Measurements from ENCODE around the gene CSNK1E.
A peak's percentile ranks its signal among the peaks of the same experiment; 100 is the strongest.
"Not testable (repeated sequence)": the region's sequence is repeated elsewhere in the genome, so short reads cannot be mapped to it uniquely, and the experiment has no call there.

CSNK1E gene

DNA sequence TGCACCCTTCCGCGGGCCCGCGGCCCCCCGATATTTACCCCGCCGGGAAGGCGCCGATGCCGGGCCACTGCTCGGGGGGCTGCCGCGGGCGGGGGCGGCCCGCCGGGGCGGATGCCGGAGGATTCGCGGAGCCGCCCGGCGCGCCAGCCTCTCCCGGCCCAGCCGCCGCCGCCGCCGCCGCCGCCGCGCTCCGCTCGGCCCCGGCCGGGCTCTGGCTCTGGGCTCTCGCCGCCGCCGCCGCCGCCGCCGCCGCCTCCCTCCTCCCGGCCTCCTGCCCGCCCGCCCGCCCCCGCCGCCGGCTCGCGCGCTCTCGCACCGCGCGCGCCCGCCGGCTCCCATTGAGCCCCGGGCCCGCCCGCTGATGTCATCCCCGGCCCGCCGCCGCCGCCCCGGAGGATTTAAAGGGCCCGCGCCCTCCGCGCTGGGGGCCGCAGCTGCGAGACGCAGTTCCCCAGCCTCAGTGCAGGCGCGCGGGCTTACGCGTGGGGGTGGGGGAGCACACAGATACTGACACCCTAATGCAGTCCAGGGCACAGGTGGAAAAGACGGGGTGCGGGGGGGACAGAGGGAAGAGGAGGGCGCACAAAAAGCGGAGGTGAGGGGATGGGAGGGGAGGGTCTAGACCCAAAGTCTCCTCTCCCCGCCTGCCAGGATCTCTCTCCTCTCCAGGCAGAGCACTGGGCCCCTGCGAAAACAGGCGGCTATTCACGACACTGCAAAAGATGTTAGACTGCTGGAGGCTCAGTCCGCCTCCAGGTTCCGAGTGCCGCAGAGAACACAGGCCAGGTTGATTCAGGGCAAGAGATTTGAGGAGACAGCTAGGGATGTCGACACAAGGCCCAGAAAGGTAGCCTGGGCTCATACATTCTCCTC lies at the start of gene CSNK1E:
CSNK1E (minus strand) TSS at position 312 of the 873 bp plus-strand sequence. CDS start 3,276 bp downstream, outside the sequence.
- DNase-seq = peak; percentile 70

DNA sequence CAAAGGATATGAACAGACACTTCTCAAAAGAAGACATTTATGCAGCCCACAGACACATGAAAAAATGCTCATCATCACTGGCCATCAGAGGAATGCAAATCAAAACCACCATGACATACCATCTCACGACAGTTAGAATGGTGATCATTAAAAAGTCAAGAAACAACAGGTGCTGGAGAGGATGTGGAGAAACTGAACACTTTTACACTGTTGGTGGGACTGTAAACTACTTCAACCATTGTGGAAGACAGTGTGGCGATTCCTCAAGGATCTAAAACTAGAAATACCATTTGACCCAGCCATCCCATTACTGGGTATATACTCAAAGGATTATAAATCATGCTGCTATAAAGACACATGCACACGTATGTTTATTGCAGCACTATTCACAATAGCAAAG lies 48.6 kb upstream of the CSNK1E start:
- DNase-seq = not testable (repeated sequence)

DNA sequence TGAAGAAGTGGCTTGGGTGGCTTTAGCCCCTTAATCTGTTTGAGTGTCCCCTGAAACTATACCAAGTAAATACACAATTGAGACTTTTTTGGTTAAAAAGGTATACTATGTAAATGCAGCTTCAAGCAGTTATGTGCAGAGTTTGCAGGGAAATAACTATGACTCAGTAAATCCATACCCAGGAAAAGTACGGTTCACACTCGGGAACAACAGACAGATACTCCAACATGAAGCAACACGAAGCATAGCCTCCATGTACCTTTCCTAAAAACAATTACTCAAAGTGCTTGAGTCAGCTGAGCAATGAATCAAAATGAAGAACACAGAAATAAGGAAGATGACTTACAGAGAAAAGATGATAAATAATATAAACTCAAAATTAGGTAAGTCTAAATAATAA lies 47.9 kb upstream of the CSNK1E start:
- not testable (repeated sequence) for DNase-seq

DNA sequence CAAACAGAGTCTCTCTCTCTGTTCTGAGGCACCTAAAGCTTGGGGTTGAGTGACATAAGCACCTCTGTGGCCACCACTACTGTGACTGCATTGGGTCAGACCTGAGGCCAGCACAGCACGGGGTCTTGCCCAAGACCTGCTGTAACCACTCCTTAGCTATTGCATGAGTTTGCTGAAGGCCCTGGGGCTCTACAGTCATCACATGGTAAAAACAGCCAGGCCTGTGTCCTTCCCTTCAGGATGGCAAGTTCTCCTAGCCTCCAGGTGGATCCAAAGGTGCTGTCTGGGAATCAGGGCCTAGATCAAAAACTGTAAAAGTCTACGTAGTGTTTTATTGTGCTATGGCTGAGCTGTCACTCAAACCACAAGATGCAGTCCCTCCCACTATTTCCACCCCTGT lies 43.3 kb upstream of the CSNK1E start:
- DNase-seq = not testable (repeated sequence)

DNA sequence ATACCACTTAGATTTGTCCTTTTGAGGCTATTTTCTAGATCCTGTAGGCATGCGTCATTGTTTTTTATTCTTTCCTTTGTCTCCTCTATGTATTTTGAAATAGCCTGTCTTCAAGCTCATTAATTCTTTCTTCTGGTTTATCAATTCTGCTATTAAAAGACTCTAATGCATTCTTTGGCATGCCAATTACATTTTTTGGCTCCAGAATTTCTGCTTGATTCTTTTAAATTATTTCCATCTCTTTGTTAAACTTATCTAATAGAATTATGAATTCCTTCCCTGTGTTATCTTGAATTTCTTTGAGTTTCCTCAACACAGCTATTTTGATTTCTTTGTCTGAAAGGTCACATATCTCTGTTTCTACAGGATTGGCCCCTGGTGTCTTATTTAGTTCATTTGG lies 42.6 kb upstream of the CSNK1E start:
- not testable (repeated sequence) for DNase-seq

DNA sequence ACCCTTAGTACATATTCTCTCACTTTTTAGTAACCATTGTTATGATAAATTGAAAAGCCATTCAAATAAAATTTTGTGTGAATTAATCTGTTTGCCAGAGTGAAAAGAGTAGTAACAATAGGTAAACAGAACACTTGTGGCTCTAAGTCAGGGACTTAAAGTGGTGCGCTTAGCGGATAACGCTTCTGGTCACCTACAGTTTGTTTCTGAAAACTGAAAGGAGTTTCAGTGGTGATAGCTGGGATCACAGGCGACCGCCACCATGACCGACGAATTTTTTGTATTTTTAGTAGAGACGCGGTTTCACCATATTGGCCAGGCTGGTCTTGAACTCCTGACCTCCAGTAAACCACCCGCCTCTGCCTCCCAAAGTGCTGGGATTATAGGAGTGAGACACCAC lies 40.7 kb upstream of the CSNK1E start:
- not testable (repeated sequence) for DNase-seq

DNA sequence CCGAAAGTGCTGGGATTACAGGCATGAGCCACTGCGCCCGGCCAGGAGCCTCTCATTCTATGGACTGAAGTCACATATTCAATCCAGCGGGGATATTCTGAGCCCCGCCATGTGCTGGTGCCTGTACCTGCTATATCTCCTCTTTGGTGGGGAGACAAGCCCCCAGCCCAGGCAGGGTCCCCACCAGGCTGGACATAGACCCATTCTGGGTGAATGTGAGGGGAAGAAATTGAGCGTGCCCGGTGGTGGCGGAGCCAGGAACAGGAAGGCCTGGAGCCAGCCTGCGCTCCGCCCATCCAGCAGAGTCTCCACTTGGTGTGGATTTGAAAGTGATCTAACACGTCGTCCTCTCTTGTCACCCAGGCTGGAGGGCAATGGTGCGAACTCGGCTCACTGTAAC lies 38.0 kb upstream of the CSNK1E start:
- no peak for DNase-seq

DNA sequence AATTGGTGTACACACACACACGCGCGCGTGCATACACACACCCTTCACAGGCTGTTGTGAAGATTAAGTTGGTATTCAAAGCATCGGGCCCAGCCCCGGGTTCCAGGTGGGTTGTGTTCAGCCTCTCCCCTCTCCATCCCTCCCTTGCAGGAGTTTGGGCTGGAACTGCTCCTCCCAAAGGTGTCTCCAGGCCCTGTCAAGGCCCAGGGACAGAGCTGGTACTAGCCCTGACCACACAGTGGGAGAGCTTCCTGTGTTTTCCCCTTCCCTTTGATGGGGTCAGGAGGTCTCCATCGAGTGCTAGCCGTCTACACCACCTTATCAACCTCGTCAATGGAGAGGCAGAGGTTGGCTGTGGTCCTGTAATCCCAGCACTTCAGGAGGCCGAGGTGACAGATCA lies 36.5 kb upstream of the CSNK1E start:
- DNase-seq = no peak

DNA sequence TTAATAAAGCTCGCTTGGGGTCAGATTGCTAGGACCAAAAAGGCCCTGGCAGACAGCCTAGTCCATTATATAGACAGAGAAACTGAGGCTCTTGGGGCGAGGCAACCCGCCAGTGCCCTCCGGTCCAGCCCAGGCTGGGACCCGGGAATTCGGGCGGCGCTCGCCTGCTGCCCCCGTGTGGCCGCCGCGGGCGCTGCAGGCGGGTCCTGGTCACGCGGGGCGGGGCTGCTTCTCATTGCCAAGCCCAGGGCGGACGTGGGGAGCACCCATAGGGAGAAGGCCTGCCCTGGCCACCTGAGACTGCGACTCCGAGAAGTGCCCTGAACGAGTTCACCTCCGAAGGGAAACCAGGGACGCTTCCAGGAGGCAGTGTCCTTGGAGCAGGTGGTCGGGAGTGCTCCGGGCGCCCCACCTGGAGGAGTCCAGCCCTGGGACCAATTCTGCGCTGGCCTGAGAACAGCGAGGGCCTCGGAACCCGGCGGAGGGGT lies 36.0 kb upstream of the CSNK1E start:
- peak; percentile 78 for DNase-seq

DNA sequence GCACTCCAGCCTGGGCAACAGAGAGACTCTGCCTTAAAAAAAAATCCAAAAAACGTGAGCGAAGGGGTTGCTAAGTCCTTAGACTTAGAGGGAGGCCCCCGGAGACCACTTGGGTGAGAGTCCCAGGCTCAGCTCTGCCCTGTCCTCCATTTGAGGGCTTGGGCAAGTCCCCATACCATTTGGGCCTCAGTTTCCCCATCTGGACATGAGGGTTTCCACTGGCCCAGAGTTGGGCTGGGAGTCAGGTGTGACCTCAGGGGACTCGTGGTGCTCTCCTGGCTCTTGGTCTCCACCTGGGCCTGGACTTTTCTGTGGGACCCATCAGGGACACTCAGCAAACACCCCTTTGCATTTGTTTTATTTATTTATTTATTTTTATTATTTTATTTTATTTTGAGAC lies 35.2 kb upstream of the CSNK1E start:
- DNase-seq = no peak

DNA sequence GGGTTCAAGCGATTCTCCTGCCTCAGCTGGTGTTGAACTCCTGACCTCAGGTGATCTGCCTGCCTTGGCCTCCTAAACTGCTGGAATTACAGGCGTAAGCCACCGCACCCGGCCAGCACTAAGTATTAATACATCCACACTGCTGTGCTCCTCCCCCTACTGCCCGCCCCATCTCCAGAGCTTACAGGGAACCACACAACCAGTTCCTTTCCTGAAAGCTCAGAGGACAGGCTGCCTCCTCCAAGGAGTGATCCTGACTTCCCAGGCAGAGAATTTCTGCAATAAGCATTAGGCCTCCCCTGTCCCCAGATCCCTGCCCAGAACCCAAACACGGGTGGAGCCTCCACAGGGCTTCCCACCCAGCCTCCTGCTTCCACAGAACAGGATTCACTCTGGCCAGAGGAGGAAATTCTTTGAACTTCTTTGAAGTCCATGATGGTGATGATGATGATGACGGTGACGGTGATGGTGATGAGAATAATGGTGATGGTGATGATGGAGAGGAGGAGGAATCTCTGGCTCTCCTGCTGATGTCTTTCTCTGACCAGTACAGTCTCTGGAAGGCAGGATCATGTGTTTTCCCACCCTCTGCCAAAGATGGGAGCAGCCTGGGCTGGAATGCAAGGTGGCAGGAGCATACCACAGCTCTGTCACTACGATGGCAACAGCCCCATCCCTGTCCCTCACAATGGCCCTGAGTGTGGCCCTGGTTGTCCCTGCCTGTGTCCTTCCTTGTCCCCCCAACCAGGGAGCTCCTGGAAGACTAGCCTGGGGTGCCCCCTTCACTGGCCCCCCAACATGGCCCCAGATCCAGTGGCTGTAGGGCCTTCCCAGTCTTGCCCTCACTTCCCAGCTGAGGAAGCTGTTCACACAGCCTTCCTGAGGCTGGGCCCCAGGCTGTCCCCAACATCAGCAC lies 33.5 kb upstream of the CSNK1E start:
- no peak for DNase-seq

DNA sequence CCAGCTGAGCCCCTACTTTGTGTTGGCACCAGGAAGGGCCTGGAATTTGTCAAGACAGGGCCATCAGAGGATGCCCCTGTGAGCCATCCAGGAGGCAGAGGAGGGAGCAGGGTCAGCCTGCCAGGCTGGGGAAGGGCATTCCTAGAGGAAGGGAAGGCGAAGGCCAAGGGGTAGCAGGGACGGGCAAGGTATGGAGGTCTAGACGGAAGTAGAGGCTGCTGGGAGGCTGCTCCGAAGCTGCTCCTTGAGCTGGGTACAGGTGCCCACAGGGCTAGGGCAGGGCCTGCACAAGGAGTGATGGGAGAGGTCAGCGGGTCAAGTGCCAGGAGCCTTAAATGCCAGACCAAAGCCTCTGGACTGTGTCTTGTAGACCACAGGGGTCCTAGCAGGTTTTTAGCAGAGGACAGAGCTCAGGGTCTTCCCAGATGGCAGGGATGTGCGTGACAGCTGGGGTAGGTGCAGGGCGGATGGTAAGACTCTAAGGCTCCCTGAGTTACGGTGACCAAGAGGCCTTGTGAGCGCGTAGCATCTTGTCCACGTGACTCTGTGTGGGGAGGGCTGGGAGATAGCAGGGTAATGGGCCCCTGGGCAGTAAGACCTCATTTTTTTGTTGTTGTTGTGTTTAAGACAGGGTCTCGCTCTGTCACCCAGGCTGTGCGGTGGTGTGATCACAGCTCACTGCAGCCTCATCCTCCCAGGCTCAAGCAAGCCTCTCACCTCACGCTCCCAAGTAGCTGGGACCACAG lies 31.7 kb upstream of the CSNK1E start:
- no peak for DNase-seq

DNA sequence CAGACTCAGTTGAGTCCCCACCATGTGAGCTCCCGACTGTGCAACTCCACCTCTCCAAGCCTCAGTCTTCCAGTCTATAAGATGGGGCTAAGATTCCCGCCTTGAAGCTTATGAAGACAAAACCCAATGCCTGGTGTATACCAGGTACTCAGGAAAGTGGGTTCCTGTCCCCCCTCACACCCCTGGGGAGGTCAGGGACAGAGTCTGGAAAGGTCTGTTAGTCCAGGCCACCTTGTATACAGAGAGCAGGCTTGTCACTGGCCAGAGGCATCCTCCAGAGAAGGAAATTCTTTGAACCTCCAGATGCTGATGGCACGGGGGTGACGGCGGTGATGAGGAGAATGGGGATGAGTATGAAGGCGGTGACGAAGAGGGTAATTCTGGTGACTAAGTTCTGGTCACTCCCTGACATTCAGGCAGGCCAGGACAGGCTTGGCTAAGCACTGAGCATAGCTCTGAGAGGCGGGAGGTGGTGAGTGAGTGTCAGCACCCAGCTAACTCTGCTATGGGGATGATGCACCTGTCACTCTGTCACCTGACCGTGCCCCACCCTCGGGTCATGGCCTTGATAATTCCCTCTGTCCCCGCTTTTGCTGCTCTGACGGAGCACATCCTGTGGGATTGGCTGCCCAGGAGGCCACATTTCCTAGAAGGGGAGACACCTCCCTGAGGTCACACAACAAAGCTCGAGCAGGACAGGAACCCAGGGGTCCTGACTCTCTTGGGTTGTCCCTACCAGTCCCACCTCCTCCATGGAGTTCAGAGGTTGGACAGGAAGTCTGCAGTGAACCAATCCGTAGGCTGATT lies 30.9 kb upstream of the CSNK1E start:
- peak; percentile 65 for DNase-seq

DNA sequence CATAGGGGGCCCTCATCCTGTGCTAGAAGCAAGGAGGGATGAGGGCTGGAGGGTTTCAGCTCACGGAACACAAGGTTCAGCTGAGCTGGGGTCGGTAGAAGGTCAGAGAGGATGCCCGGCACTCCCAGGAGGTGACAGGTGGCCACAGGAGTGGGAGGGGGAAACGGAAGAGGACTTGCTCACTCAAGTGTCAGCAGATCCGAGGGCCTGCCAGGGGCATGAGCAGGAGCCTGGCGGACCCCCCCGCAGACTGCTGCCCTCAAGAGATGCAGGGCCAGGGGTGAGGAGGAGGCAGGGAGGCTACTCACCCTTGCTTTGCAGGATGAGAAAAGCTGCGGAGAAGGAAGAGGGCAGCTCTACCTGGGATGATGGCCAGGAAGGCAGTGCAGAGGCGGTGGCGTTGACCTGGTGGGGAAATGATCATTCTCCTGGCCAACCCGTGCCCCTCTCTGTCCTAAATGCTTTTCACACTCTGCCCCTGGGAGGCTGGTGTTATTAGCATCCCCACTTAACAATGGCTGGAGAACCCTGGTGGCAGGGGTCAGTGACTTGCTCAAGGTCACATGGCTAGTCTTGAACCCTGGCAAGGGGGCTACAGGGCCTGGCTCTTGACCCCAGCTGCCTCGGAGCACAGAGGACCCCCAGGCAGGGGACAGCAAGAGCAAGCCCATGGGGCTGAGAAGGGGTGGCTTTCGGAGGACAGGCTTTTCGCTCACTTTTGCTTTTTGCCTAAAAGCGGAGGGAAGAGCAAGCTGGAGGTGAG lies 30.1 kb upstream of the CSNK1E start:
- no peak for DNase-seq

DNA sequence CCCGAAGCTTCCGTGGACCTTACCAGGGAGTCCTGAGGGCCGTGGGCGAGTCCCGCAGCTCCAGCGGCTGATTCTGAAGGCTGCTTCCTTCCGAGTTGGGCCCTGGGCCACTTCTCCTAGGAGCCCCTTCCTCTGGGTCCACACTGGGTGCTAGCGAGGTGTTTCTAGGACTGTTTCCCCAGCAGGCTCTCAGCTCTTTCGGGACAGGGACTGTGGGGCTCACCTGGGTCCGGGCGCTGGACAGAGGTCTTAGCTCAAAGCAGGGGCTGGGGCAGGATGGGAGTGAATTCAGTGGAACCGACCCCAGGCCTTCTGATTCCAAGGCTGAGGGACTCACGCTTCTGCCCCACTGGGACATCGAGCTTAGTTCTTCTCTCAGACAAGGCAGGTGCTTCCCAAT lies 29.3 kb upstream of the CSNK1E start:
- no peak for DNase-seq

DNA sequence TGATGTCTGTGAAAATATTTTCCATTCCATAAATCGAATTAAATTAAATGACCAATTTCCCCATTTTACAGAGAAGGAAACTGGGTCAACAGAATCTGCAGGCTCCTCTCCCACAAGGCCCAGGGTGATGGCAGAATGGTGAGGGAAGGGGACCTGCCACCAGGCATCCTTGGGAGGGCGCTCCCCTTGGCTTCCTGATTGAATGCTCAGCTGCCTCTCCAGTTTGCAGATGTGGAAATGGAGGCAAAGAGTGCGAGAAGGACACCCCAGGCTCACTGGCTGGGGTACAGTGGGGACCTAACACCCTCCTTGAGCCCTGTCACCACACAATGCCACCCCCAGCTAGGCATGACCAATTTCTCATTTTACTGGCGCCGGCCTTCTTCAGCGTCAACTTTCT lies 28.5 kb upstream of the CSNK1E start:
- DNase-seq = no peak

DNA sequence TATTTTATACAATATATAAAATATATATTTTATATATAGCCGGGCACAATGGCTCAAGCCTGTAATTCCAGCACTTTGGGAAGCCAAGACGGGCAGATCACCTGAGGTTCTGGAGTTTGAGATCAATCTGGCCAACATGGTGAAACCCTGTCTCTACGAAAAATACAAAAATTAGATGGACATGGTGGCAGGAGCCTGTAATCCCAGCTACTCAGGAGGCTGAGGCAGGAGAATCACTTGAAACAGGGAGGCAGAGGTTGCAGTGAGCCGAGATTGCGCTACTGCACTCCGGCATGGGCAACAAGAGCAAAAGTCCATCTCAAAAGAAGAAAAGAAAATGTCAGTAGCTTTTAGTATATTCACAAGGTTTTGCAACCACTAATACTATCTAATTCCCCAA lies 22.7 kb upstream of the CSNK1E start:
- DNase-seq = not testable (repeated sequence)

DNA sequence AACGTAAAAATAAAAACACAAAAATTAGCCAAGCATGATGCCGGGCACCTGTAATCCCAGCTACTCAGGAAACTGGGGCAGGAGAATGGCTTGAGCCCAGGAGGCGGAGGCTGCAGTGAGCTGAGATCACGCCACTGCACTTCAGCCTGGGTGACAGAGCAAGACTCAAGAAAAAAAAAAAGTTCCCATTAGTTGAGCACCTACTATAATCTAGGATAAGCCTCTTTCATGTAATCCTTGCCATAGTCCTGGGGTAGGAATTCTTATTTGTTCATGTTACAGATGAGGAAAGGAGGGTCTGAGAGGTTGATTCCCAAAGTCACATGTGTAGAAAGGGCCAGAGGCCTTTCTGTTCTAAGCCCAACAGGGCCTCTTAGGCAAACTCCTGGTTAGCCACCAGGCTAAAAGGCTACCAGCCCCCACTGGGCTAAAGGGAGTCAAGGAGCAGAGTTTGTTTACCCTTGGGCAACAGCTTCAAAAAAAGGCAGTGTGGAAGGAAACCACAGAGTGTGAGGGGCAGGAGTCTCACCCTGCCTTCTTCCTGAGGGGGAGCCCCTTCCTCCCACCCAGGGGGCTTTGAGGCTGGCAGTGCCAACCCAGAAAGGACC lies 21.6 kb upstream of the CSNK1E start:
- peak; percentile 54 for DNase-seq

DNA sequence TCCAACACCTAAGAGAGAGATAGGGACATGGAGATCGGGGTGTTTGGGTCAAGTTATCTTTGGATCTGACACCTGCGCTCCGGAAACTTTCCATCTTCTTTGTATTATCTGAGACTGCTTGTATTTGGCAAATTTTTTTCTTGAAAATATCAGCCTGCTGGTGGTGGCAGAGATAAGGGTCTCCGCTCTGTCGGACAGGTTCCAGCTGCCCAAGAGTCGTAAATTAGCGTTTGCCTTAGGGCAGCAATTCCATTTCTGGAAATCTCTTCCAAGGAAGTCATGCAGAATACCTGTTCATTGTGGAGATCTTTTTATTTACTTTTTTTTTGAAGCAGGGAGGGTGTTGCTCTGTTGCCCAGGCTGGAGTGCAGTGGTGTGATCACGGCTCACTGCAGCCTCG lies 19.5 kb upstream of the CSNK1E start:
- DNase-seq = no peak

DNA sequence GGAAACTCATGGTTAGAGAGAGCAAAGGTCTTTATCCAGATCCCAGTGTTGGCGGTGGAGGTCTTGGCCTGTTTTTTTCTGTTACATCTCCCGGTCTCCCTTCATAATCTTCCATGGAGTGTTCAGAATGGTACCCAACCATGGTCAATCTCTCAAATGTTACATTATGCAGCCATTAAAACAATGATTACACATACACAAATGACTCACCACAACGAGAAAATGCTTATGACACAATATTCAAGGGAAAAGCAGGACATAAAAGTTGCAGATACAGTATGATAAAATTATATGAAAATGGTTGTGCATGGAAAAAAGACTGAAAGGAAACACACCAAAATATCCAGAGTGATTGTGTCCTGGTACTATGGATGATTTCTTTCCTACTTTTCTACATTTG lies 17.8 kb upstream of the CSNK1E start:
- no peak for DNase-seq

DNA sequence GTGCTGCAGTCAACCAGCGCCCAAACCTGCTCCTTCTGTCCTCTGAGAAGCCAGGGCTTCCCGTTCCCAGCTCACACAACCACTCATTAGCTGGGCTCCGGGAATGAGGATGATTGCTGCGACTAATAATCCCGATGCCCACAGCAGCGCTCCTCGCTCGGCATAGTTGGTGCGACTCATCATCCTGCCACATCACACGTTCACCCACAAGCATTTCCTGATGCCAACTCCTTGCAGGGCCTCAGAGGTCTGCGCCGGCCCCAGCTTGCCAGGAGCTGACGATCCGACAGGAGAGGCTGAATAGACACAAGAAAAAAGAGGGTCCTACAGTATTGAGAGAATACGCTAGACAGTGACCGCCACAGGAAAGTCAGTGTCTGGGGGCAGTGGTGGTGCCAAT lies 10.6 kb upstream of the CSNK1E start:
- DNase-seq = no peak
